T-helper 2 cell treated with Interferon-gamma antibody and Interleukin-4, amounts not matched to agents 100 ng/mL and 5 ng/mL, for 36 hours (primary cell): ENCODE data around the gene CELF2. TPM values are rescaled to one million over a fixed set of nuclear protein-coding genes. Genes with fewer than 3 reads are reported as not detected.

Source experiments
- intact Hi-C: fragments of 100-400 bp; cut with micrococcal nuclease; formaldehyde crosslinking; loops from one replicate; pipeline ENCODE4 v1.15.1; 2023
- total RNA-seq: library from RNA; stranded (reverse); gene quantifications from 2 replicates; pipeline ENCODE4 v1.2.3, GENCODE V29; 2022

CELF2 gene
- total RNA-seq, 1 donor from 2014 or later, result 152 TPM

DNA sequence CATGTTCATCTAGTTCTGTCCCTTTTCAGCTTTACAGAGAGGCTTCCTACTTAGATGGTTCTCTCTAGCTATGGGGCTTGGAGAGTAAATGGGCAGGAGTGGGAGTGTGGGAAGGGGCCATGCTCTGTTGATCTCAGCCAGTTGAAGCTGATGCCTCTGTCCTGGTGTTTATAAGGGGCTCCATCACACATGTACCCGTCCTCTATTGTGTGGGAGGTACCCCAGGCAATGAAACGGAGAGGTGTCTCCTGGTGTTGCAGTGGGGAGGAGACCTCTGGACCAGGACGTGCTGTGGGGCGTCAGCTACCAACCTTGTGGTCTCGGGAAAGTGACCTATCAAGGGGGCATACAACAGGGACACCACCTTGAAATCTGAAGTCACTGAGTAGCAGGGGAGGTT is 173.5 kb downstream of the CELF2 start:
- intact Hi-C loops, result no loop called here

- intact Hi-C loops, result no loop called here
Observed at GRCh38 chr10:11191678-11192077, 174.0 kb downstream of the CELF2 start.

- intact Hi-C loops, result no loop called here
Observed at GRCh38 chr10:11192304-11193000, 174.8 kb downstream of the CELF2 start.

DNA sequence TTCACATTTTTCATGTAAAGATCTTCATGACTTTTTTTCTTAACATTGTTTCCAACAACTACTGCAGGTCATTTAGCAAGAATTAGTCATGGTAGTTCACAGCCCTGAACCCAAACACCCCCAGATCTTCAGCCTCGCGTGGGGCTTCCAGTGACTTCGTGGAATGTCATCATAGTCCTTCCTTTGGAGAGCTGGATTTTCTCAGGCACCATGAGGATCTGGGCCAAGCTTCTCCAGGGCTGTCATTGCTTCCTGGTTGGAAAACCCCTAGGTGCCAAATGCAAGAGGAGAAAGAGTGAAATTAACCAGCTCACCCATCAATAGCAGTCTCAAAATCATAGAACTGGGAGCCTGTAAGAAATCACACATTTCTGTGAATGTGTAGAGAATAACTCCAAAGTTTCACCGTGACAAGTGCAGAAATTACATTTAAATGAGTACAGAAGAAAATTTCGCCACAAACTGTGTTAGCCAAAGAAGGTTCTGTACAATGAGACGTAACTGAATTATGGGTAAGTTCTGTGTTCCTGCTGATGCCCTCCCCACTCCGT is 175.4 kb downstream of the CELF2 start:
- intact Hi-C loops, result no loop called here

DNA sequence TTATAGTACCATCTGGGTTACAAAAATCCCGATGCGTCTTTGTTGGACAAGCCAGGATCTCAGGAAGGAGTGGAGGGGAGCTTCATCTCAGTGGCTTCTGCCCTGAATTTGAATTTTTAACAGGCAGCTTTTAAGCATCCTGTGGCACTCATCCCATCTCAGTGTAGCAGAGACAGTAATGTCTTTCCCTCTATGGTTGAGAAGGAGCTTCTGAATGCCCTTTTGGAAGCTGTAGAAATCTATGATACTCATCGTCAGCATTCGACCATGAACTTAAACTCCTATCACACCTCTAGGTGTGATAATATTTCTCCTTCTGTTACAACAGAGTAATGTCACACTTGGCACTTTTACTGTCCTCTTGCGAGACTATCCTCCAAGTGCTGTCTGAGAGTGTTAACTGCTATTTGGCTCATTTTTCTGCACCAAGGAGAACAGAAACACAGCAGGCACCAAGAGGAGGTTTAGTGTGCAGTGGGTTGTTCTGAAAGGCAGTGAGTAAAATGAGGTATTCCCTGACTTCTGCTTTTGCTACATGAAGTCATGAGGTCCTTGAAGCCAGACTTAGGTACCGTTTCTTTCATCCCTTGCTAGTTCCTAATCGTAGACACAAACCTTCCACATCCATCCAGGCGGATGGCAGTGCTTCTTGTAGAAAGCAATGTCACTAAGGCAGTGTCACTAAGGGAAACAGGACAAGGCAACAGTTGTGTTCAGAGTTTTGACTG is 177.4 kb downstream of the CELF2 start:
- intact Hi-C loops, result no loop called here

- intact Hi-C loops, result no loop called here
Observed at GRCh38 chr10:11195623-11196022, 178.0 kb downstream of the CELF2 start.

DNA sequence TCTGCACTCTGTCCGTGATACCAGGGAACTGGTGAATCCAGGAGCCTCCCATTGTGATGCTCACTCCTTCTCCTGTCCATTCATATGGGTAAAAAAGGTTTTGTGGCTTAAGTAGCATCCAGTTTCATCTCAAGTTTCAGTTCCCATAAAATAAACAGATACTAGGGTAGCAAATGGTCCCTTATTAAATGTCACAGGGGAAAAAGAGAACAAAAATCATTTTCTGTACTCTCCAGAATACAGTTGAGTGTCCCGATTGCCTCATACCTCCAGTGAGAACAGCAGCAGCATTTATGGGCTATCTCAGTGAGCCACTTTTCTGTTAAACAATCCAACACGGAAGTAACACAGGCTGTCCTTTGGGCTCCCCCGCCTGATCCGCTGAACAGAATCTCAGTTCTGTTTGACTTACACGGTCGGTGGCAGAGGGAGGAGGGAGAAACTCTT is 179.6 kb downstream of the CELF2 start:
- intact Hi-C loops, result no loop called here

DNA sequence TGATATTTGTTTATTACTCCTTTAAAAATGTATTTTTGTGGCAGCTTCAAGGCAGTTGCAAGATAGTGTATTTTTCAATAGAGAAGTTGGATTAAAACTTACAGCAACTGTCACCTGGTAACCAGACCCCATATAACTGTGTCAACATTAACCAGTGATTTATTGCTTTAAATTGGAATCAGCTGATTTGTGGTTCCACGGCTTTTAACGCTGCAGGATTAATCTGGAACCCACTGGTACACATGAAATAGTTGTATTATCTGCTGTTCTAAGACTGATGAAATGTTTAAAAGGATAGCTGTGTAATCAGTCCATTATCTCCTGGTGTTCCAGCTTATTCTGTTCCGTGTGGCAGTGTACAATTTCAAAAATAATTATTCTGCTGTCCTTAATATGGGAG is 180.2 kb downstream of the CELF2 start:
- intact Hi-C loops, result no loop called here

GRCh38 chr10:11201911-11202310 is 184.2 kb downstream of the CELF2 start:
- intact Hi-C loops, result no loop called here

- intact Hi-C loops, result no loop called here
Observed at GRCh38 chr10:11204351-11204942, 186.8 kb downstream of the CELF2 start.

DNA sequence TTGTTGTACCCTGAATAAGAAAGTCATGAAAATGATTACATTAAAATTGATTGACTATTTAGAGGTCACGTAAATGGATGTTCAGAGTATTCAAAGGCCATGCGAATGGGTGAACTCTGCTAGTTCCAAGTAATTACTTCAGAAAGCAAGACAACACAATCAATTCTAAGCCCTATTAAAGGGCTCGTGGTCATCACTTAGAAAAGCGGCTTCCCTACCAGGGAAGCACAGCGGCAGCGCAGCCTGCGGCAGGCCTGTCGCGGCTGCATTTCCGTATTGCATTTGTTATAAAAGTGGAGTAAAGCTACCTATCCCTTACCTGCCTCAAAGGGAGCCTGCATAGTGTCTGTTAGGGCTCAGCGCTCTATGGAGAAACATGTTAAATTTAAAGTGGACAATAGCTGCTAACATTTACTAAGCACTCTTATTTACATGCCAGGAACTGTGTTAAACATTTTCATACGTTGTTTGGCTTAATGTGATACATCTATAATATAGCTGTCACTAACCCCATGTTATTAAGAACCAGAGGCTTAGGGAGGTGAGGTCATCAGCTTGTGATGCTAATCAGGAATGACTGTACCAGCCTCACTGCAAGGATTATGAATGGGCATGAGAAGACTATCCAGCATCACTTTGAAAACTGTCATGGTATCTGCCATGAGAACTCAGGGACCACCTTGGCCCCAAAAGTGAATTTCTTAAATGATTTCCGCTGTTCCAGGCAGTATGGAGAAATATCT is 187.5 kb downstream of the CELF2 start:
- intact Hi-C loops, result no loop called here

- intact Hi-C loops, result no loop called here
Observed at GRCh38 chr10:11206676-11207559, 189.2 kb downstream of the CELF2 start.

- intact Hi-C loops, result no loop called here
Observed at GRCh38 chr10:11207560-11207844, 189.8 kb downstream of the CELF2 start.

- intact Hi-C loops, result loop anchor here (2.0 kb wide), 1 partner anchor 29 kb away; no protein-coding TSS in a partner anchor
Observed at GRCh38 chr10:11208243-11208642, 190.6 kb downstream of the CELF2 start.

DNA sequence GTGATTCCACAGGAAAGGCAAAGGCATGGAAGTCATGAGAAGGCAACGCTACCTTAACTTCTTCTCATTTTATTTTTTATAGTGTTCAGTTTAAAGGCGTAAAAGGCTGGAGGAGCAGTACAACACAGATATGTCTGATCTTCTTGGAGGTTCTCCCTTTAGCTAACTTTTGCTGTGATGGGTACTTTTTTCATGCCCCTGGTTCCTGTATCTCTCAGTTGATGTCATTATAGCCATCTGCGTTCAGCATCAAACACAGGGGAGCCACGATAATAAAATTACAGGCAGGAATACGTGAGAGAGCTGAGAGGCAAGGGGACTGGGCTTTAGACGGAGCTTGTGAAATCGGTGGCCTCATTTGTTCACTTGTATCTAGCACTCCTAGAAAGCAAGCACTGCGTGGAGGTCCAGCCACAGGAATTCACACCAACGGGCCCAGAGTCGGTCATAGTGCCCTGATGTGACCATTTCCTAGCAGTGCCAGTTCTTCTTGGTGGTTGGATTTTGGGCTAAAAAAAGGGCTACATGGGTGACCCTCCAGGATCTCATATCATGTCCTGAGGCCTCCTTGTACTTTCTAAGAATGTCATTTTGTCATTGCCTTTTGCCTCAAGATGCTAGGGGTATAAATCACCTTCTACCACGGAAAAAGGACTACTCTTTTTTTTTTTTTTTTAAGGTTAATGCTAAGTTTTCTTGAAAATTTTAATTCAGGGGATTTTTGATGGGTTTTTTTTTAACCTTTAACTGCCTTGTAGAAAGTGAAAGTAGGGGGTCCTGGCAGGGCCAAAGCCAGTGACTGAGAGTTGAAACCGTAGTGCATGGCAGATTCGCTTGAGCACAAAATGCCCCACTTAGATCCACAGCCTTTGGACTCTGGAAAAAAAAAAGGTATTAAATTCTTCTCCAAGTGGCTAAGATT is 191.5 kb downstream of the CELF2 start:
- intact Hi-C loops, result loop anchor here (1.0 to 2.0 kb wide), 2 partner anchors 28 to 29 kb away; no protein-coding TSS in a partner anchor

DNA sequence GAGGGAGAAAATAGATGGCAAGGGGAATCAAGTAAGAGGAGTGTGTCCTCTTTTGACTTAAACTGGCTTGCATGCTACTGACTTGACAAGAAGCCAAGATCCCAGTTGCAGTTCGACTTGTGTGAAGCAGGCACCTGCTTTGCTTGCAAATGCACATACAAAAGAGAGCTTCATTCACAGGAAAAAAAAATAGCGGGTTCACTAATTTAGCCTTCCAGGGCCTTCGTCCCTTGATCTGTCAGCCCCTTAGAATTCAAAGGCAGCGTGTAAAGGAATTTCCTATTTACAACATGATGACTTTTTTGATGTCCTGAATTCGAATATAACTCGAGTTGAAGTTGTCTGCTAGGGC is 192.1 kb downstream of the CELF2 start:
- intact Hi-C loops, result loop anchor here (1.0 to 2.0 kb wide), 2 partner anchors 27 to 30 kb away; no protein-coding TSS in a partner anchor

DNA sequence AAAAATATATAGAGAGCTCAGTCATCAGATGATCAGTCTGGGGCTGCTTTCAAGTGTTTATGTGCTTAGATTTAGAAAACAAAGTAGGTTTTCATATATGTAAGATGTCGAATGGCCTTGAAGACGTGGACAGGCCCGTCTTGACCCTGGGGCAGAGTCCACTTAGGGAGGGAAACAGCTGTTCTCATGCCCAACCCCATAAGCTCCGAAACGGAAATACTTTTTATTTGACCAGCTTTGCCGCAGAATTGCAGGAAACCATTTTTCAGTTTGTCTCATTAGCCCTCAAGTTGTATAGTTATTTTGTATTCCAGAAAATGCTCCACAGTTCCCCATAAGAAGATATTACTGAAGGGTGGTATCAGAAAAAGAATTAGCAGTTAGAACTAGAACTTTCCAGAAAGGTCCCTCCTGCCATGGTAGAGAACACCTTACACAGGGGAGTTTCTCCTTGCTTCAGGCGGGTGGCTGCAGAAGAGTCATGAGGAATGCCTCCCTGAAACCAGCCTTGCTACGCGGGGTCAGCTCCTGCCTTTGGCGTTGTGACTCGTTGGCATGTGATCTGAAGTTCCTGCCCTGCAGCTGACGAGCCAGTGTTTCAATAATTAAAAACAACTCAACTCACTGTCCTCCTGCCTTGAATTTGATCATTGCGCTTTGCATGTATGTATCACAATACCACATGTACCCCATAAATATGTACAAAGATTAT is 192.7 kb downstream of the CELF2 start:
- intact Hi-C loops, result no loop called here

DNA sequence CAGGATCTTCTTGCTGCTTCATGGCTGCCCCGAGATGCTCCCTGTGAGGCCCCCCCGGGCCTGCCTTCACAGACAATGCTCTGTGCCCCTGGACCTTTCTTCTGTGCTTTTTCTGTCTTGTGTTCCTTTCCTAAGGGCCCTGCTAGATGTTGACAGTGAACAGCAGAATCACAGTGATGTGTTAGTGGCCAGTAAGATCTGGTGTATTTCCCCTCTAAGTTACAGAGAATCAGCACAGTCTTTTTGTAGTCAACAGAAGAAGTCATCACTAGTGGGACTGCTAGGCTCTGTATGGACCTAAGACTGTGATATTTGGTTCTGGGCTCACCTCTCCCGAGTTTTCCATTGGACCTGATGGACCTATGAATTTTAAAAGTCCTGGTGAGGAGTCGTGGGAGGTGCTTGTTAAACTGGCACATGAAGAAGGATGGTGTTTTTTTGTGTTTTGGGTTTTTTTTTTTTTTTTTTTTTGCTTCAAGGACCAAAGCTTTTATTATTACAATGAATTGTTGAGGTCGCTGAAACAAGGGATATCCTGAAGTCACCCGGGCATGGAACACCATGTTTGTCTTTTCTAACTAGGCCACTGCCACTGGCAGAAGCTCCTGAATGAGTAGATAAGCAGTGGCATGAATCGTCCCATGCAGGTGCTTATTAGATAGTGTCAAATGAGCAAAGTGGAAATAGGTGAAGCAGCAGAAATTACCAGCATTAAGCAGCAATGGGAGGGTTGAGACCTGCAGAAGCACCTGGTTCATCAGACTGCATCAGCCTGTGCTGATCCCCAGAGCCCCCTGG is 194.8 kb downstream of the CELF2 start:
- intact Hi-C loops, result loop anchor here (2.0 kb wide), 1 partner anchor 14 kb away; no protein-coding TSS in a partner anchor
